ENCODE results near the gene SERPINA10.

DNA sequence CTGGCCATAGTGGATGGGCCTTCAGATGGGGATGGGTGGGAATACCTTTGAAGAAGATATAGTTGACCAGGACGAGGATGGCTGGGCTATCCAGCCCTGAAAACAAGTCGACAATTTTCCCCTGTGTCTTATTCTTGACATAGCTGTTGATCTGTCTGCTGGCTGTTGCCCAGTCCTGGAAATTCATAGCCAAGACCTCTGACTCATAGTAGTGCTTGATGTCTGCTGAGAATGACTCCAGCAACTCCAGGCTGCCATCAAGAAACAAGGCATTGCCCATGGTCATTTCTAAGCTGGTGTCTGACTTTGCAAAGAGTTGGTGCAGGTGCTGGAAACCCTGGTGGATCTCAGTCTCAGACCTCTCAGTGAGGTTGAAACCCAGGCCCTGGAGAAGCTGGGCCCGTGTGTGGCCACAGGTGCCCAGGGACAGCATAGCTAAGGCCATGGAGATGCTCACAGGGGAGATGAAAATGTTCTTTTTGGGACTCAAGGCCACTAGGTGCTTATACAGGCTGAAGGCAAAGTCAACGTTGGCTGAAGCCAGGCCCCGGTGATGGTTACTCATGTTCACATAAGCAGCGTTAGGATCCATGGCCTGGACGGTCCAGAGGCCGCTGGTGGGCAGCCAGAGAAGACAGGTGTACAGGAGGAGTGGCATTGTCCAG lies 21.1 kb upstream of the SERPINA10 start:
- TF ChIP-seq CTCF (IDR thresholded peaks at IDR 0.05) = no peak
- no peak for TF ChIP-seq POLR2A (IDR thresholded peaks at IDR 0.05)
- no peak for TF ChIP-seq POLR2AphosphoS5 (IDR thresholded peaks at IDR 0.05)
- TF ChIP-seq EP300 (IDR thresholded peaks at IDR 0.05; ENCODE audit: low read depth) = no peak
